Measurements from ENCODE around the gene ANKLE1. TPM values are rescaled to one million over a fixed set of nuclear protein-coding genes. Genes with fewer than 3 reads are reported as not detected.

The ANKLE1 gene
- total and polyA plus RNA-seq, 9 donors, result 0.44 to 1.5 (median 1.0) TPM

DNA sequence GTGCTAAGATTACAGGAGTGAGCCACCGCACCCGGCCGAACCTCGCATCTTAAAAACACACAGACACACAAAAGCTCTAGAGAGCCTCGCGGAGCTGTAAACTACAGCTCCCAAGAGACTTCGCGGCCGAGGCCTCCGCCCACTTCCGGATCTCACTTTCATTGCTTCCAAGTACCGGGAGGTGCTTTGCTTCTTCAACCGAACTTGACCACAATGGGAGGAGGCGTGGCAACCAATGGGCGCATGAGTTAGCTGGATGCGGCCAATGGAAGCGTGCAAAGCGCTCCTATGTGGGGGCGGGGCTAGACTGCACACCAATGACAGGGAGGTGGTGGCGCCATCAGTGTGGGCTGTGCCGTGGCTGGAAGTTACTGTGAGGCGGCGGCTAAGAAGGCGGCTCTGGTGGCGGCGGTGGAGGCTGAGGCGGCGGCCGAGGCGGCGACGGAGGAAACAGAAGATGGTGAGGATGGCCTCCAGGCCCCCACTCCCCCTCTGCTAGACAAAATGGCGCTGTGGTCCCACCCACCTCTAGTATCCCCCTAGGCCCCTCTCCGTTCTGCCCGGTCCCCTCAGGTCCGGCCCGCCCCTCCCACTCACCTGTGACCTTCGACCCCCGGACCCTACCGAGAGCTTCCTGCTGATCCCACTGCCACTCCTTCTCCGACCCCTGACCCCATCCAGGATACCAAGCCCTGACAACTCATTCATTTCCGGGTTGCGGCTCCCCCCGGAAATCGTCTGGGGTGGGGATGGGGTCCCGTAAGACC, 27.7 kb downstream of the ANKLE1 start, which contains the start of gene DDA1:
DDA1 (plus strand) TSS at position 366 of the 767 bp plus-strand sequence; CDS start at position 458, 92 bp downstream.
- Histone ChIP-seq H3K9me3 (replicated peaks; ENCODE audit: control insufficient read depth, low read depth, low read length) (no peaks in the 10 kb centered on the region), H3K27me3 (ENCODE audit: control insufficient read depth, insufficient read depth, low read length) (no peaks in the 10 kb centered on the region), H3K4me1 (ENCODE audit: control insufficient read depth, insufficient read depth, low read length) (peaks cover 27% of the 10 kb centered on the region), H3K27ac (ENCODE audit: low read length) (peak within 1 kb of the TSS; percentile 71), H3K4me3 (ENCODE audit: low read length) (peak within 1 kb of the TSS; percentile 93), H3K36me3 (ENCODE audit: control insufficient read depth, insufficient read depth, low read length) (peaks cover 22% of the 10 kb centered on the region)
- peak; percentile 100 for DNase-seq
- under 1% methylated on average over 36 of the region's 46 CpGs for WGBS (ENCODE audit: insufficient coverage)

GRCh38 chr19:17309965-17310461, 28.3 kb downstream of the ANKLE1 start:
- Histone ChIP-seq H3K9me3 (replicated peaks; ENCODE audit: control insufficient read depth, low read depth, low read length) (no peaks in the 10 kb centered on the region), H3K27me3 (ENCODE audit: control insufficient read depth, insufficient read depth, low read length) (no peaks in the 10 kb centered on the region), H3K27ac (ENCODE audit: low read length) (peak overlapping the region; percentile 71), H3K36me3 (ENCODE audit: control insufficient read depth, insufficient read depth, low read length) (peaks cover 27% of the 10 kb centered on the region), H3K4me1 (ENCODE audit: control insufficient read depth, insufficient read depth, low read length) (peaks cover 21% of the 10 kb centered on the region), H3K4me3 (ENCODE audit: low read length) (peak overlapping the region; percentile 93)
- 8% methylated on average over 5 of the region's 23 CpGs for WGBS (ENCODE audit: insufficient coverage)
- no peak for DNase-seq

GRCh38 chr19:17311455-17312188, 29.9 kb downstream of the ANKLE1 start:
- Histone ChIP-seq H3K9me3 (replicated peaks; ENCODE audit: control insufficient read depth, low read depth, low read length) (no peaks in the 10 kb centered on the region), H3K36me3 (ENCODE audit: control insufficient read depth, insufficient read depth, low read length) (peaks cover 37% of the 10 kb centered on the region), H3K4me3 (ENCODE audit: low read length) (no peak overlapping the region), H3K27ac (ENCODE audit: low read length) (no peak overlapping the region), H3K27me3 (ENCODE audit: control insufficient read depth, insufficient read depth, low read length) (no peaks in the 10 kb centered on the region), H3K4me1 (ENCODE audit: control insufficient read depth, insufficient read depth, low read length) (peaks cover 14% of the 10 kb centered on the region)
- WGBS (ENCODE audit: insufficient coverage), result 85% methylated on average over 10 of the region's 11 CpGs
- DNase-seq, result no peak

DNA sequence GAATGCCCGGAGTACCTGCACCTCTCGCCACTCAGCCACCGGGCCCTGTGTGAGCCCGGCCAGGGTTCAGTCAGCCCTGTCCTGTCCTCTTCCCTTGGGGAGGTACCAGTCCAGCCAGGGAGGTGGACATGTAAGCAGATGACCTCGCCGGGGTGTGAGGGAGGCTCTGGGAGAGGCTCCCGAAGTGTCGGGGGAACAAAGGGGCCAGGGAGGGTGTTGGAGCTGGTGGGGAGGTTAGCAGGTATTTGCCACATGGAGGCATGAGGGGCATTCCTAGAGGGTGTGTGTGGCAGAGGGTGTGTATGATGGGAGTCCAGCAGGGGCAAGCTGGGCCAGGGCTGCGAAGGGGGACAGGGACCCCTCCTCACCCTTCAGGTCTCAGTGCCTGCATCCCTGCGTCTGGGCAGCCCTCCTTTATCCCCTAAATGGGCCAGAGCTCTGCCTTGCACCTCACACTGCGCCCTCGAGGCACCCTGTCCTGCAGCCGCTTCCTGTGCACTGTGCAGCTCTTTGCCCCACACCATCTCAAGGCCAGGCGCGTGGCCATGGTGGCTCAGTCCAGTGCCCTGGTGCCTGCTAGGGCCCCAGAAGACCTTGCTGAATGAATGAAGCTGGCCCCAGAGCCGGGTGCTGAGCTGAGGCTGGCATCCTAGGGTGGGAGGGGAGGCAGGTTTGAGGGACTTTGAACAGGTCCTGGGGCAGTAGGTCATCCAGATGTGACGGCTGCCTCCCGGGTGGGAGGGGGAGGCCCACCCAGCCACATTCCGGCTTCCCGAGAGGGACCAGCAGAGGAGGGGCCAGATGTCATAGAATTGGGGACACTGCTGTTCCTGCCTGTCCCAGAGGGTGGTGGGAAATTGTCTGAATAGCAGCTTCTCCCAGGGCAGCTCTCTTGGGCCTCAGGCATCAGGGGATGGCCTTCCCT, 30.8 kb downstream of the ANKLE1 start:
- WGBS (ENCODE audit: insufficient coverage), result 80% methylated on average over 17 of the region's 20 CpGs

GRCh38 chr19:17314007-17314593, 32.4 kb downstream of the ANKLE1 start:
- H3K27me3 ChIP-seq (ENCODE audit: control insufficient read depth, insufficient read depth, low read length), result no peaks in the 10 kb centered on the region
- WGBS (ENCODE audit: insufficient coverage), result 91% methylated on average over 12 of the region's 19 CpGs
- peaks cover 43% of the 10 kb centered on the region for H3K36me3 ChIP-seq (ENCODE audit: control insufficient read depth, insufficient read depth, low read length)

More for the DNA sequence above, 30.8 kb downstream of the ANKLE1 start:
- Histone ChIP-seq H3K27ac (ENCODE audit: low read length) (no peak overlapping the region), H3K4me1 (ENCODE audit: control insufficient read depth, insufficient read depth, low read length) (peaks cover 14% of the 10 kb centered on the region), H3K27me3 (ENCODE audit: control insufficient read depth, insufficient read depth, low read length) (no peaks in the 10 kb centered on the region), H3K9me3 (replicated peaks; ENCODE audit: control insufficient read depth, low read depth, low read length) (no peaks in the 10 kb centered on the region), H3K36me3 (ENCODE audit: control insufficient read depth, insufficient read depth, low read length) (peaks cover 37% of the 10 kb centered on the region), H3K4me3 (ENCODE audit: low read length) (no peak overlapping the region)
- DNase-seq, result no peak

GRCh38 chr19:17318966-17319365, 37.3 kb downstream of the ANKLE1 start:
- Histone ChIP-seq H3K9me3 (replicated peaks; ENCODE audit: control insufficient read depth, low read depth, low read length) (no peaks in the 10 kb centered on the region), H3K36me3 (ENCODE audit: control insufficient read depth, insufficient read depth, low read length) (peaks cover 59% of the 10 kb centered on the region), H3K27me3 (ENCODE audit: control insufficient read depth, insufficient read depth, low read length) (no peaks in the 10 kb centered on the region), H3K4me1 (ENCODE audit: control insufficient read depth, insufficient read depth, low read length) (no peaks in the 10 kb centered on the region), H3K27ac (ENCODE audit: low read length) (no peak overlapping the region), H3K4me3 (ENCODE audit: low read length) (no peak overlapping the region)
- no peak for DNase-seq
- WGBS (ENCODE audit: insufficient coverage), result 57% methylated on average over 1 of the region's 6 CpGs

More at GRCh38 chr19:17314007-17314593, 32.4 kb downstream of the ANKLE1 start:
- no peak overlapping the region for H3K4me3 ChIP-seq (ENCODE audit: low read length)
- H3K4me1 ChIP-seq (ENCODE audit: control insufficient read depth, insufficient read depth, low read length), result peaks cover 12% of the 10 kb centered on the region
- no peaks in the 10 kb centered on the region for H3K9me3 ChIP-seq (replicated peaks; ENCODE audit: control insufficient read depth, low read depth, low read length)
- DNase-seq, result no peak
- no peak overlapping the region for H3K27ac ChIP-seq (ENCODE audit: low read length)

- WGBS (ENCODE audit: insufficient coverage), result 89% methylated on average over 31 of the region's 40 CpGs
- Histone ChIP-seq H3K4me1 (ENCODE audit: control insufficient read depth, insufficient read depth, low read length) (peaks cover 3% of the 10 kb centered on the region), H3K4me3 (ENCODE audit: low read length) (no peak overlapping the region), H3K27ac (ENCODE audit: low read length) (no peak overlapping the region), H3K9me3 (replicated peaks; ENCODE audit: control insufficient read depth, low read depth, low read length) (no peaks in the 10 kb centered on the region), H3K27me3 (ENCODE audit: control insufficient read depth, insufficient read depth, low read length) (no peaks in the 10 kb centered on the region), H3K36me3 (ENCODE audit: control insufficient read depth, insufficient read depth, low read length) (peaks cover 55% of the 10 kb centered on the region)
- DNase-seq, result no peak
Observed at GRCh38 chr19:17319473-17320238, 38.0 kb downstream of the ANKLE1 start.

- Histone ChIP-seq H3K27me3 (ENCODE audit: control insufficient read depth, insufficient read depth, low read length) (no peaks in the 10 kb centered on the region), H3K4me3 (ENCODE audit: low read length) (no peak overlapping the region), H3K27ac (ENCODE audit: low read length) (no peak overlapping the region), H3K9me3 (replicated peaks; ENCODE audit: control insufficient read depth, low read depth, low read length) (no peaks in the 10 kb centered on the region), H3K36me3 (ENCODE audit: control insufficient read depth, insufficient read depth, low read length) (peaks cover 58% of the 10 kb centered on the region), H3K4me1 (ENCODE audit: control insufficient read depth, insufficient read depth, low read length) (peaks cover 3% of the 10 kb centered on the region)
- DNase-seq, result no peak
- WGBS (ENCODE audit: insufficient coverage), result 88% methylated on average over 9 of the region's 11 CpGs
Observed at GRCh38 chr19:17320435-17320834, 38.7 kb downstream of the ANKLE1 start.

Measured in muscle of leg (tissue), 11 donors.